GM12801 (cell line): Measurements from ENCODE around the gene CHCHD6.

Experiments
- TF ChIP-seq, protein P1 (sequence below): IDR thresholded peaks from one replicate; pipeline ENCODE4 v1.5.1; 2011; ENCODE audit warnings: control low read depth; ENCODE audit not compliant: insufficient read length; ENCODE audit errors: extremely low read depth

The CHCHD6 gene

DNA sequence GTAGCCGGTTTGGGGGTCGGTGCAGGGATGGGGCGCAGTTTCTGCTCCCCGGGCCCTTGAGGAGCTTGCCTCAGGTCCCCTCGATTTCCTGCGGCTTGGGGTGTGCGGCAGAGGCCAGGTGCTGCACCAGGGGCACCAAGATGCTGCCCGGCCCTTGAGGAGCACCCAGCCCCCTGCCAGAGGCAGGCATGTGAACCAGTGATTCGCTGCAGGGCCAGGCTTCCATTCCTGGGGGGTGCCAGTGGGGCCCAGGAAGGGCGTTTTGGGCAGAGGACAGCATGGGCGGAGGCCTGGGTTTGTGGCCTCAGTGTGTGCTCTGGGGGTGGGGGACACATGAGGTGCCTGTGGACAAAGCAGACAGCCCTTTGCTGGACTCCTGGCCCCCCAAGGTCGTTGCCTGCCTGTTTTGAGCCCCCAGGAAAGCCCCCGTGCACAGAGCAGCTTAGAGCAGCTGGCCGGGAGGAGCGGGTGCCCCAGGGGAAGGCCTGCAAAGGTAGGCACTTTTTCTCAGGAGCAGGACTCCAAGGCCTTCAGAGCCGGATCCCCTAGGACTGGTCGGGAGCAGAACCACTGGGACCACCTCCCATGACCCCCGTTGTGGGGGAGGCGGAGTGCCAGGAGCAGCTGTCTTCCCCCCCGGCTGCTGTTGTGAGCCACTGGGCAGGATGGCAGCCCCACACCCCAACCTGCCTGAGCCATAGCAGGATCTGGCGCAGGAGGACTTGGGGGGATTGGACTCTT, 280.5 kb downstream of the CHCHD6 start:
- TF ChIP-seq, protein P1, sequence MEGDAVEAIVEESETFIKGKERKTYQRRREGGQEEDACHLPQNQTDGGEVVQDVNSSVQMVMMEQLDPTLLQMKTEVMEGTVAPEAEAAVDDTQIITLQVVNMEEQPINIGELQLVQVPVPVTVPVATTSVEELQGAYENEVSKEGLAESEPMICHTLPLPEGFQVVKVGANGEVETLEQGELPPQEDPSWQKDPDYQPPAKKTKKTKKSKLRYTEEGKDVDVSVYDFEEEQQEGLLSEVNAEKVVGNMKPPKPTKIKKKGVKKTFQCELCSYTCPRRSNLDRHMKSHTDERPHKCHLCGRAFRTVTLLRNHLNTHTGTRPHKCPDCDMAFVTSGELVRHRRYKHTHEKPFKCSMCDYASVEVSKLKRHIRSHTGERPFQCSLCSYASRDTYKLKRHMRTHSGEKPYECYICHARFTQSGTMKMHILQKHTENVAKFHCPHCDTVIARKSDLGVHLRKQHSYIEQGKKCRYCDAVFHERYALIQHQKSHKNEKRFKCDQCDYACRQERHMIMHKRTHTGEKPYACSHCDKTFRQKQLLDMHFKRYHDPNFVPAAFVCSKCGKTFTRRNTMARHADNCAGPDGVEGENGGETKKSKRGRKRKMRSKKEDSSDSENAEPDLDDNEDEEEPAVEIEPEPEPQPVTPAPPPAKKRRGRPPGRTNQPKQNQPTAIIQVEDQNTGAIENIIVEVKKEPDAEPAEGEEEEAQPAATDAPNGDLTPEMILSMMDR: no peak

DNA sequence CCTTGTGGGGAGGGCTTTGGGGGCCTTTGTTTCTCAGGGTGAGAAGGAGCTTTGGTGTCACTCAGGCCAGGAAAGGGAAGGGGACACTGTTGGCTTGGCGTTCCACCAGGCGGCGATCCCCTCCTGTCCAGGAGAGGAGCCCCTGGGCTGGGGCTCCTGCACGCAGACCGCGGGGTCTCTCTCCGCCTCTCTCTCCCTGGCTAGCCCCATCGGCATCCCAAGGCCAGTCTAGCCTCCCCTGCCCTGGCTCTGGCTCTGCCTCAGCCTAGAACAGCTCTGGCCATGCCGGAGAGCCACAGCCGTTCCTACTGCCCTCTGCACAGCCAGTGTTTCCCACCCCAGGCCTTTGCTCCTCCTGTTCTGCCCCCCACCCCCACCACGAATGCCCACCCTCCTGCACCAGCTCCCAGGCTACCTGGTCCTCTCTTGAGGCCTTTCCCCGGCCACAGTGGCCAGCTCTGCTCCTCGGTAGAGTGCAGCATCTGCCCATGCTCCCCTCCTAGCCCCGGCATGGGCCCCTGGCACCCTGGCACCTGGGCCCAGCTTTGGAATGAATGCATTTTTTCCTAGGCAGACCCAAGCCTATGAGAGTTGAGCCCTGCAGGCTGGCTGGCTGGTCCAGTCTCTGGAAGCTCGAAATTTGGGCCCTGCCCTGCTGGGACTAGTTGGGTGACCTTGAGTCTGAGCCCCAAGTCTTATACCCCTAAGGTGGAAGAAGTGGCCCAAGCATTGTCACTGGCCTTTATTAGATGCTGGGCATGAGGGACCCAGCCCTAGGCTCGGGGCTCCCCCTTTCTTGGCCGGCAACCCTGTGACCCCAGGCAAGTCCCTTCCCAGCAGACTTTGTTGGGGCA, 281.3 kb downstream of the CHCHD6 start:
- TF ChIP-seq, protein P1: no peak

DNA sequence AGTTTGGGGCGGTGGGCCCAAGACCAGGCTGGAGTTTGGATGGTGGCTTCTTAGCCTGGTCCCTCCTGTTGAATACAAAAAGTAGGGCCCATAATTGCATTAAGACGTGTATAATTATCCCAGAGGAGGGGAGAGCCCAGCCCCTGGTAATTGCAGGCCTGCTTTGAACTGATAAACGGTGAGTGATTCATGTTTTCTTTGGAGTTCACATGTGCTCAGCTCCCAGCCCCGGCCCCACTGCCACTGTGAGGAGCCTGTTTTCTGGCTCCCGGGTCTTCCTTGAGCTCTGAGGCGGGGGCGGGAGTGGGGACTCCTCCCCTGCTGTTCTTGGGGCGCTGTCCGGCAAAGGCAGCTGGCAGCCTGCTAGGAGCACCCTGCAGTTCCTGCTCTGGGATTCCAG, 282.0 kb downstream of the CHCHD6 start:
- TF ChIP-seq, protein P1: no peak

DNA sequence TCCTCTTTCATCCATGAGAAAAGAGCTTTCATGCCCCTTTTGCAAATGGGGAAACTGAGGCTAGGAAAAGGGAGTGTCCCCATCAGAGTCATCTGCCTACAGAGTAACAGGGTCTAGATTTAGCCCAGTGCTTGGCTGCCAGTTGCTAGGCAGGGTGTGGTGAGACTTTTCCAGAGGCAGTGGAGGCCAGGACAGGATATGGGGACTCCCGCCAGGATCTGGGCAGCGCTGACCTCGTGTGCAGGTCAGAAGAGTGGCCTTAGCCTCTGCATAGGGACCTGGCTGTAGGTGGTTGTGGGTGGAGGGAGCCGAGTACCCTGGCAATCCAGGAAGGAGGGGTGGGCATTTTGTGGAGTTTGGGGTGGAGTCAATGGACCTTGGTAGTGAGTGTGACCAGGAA, 283.1 kb downstream of the CHCHD6 start:
- TF ChIP-seq, protein P1: no peak

DNA sequence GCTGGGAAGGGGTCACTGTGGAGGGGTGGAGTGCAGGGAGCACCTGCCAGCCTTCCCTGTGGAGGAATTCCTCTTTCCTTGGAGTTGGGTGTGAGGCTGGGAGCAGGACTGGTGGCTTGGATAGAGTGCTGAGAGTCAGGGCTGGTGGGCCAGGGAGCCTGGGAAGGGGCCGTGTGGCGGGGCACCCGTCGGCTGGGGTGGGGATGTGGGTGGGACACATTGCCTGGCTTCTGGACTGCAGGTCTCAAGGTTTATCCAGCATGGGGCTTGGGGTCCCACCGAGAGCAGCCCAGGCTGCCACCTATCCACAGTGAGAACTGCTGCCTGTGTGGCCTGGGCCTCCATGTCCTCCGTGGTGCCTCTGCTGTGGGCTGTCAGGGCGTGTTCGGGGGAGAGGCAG, 283.6 kb downstream of the CHCHD6 start:
- TF ChIP-seq, protein P1: no peak

DNA sequence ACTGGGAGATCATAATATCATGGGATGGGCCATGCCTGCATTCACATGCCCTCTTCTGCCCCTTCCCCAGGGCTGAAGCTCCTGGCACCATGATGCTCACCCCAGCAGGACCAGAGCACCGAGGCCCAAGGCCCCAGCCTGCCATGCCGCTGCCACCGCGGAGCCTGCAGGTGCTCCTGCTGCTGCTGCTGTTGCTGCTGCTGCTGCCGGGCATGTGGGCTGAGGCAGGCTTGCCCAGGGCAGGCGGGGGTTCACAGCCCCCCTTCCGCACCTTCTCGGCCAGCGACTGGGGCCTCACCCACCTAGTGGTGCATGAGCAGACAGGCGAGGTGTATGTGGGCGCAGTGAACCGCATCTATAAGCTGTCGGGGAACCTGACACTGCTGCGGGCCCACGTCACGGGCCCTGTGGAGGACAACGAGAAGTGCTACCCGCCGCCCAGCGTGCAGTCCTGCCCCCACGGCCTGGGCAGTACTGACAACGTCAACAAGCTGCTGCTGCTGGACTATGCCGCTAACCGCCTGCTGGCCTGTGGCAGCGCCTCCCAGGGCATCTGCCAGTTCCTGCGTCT, 284.5 kb downstream of the CHCHD6 start:
- TF ChIP-seq, protein P1: no peak

DNA sequence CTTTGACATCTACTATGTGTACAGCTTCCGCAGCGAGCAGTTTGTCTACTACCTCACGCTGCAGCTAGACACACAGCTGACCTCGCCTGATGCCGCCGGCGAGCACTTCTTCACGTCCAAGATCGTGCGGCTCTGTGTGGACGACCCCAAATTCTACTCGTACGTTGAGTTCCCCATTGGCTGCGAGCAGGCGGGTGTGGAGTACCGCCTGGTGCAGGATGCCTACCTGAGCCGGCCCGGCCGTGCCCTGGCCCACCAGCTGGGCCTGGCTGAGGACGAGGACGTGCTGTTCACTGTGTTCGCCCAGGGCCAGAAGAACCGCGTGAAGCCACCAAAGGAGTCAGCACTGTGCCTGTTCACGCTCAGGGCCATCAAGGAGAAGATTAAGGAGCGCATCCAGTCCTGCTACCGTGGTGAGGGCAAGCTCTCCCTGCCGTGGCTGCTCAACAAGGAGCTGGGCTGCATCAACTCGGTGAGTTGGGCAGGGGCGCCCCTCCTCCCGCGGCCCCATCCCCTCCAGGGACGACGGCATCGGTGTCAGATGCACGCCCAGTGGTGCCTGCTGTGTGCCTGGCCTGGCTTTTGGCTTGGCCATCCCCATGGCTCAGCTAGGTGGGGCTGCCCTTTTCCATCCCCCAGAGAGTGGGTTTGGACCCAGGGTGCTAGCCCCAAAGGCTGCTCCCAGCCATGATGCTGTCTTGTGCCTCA, 285.4 kb downstream of the CHCHD6 start:
- TF ChIP-seq, protein P1: no peak
